PC-9 (cell line): ENCODE data around the gene CBY1.

Experiments used
- CTCF ChIP-seq: fragments of 200-600 bp; sonication (generic); conservative IDR thresholded peaks from 2 replicates; pipeline ENCODE4 v1.6.1; 2017; ENCODE audit warnings: mixed run types, antibody characterized with exemption, mild to moderate bottlenecking, moderate library complexity
- EZH2 ChIP-seq: fragments of 200-600 bp; sonication (generic); IDR thresholded peaks from 2 replicates; pipeline ENCODE4 v1.8.0; 2017; ENCODE audit warnings: antibody characterized with exemption, low read depth

GRCh38 chr22:38645430-38645829 lies 11.0 kb upstream of the CBY1 start:
- TF ChIP-seq CTCF (no peak), EZH2 (no peak)
